GM21526 (cell line): ENCODE data around the gene PNPLA7.
"Not testable (repeated sequence)": the region's sequence is repeated elsewhere in the genome, so short reads cannot be mapped to it uniquely, and the experiment has no call there.

Experiments used
- ATAC-seq: cut with Tn5 transposase; IDR thresholded peaks from one replicate; pipeline ENCODE4 v1.9.1; 2021; ENCODE audit warnings: moderate library complexity; ENCODE audit not compliant: unreplicated experiment, low FRiP score

PNPLA7 gene

DNA sequence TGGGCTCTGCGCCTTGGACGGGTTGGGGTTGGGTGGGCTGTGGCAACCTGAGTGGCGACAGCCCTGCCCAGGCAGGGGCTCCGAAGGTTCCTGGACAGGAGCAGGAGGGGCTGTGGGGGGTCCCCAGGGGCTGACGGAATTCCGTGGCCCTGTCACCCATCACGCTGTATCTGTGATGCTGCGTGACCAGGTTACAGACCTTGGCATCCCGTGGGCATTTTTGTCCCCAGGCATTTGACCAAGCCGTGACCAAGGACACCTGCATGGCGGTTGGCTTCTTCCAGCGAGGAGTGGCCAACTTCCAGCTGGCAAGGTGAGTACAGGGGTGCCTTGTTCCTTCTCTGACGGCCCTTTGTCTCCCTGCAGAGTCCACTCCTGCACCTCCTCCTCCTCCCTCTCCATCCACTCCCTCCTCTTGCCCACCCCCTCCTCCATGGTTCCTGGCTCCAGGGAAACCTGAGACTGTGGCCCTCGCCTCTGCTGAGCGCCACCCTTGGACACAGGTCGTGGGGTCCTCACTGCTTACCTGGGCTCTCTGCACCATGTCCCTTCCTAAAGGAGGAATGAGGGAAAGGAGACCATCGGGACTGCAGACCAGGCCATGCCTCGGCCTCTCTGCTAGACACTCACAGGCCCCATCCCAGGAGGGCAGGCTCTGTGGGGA, 124.1 kb downstream of the PNPLA7 start:
- ATAC-seq: no peak

- peak; percentile 37 for ATAC-seq
These were observed 126.5 kb downstream of the PNPLA7 start for GRCh38 chr9:137423514-137424291.

- ATAC-seq: peak; percentile 70
These were observed 127.3 kb downstream of the PNPLA7 start, which contains the start of the genes EXD3 and NOXA1 for GRCh38 chr9:137422604-137423513. TSS of gene EXD3 (minus strand) at chr9:137423162. CDS start at chr9:137395357, 27,805 bp downstream. TSS of gene NOXA1 (plus strand) at chr9:137423393. CDS start at chr9:137423530, 137 bp downstream.

- ATAC-seq: peak; percentile 4
These were observed 128.2 kb downstream of the PNPLA7 start for GRCh38 chr9:137421838-137422603.

DNA sequence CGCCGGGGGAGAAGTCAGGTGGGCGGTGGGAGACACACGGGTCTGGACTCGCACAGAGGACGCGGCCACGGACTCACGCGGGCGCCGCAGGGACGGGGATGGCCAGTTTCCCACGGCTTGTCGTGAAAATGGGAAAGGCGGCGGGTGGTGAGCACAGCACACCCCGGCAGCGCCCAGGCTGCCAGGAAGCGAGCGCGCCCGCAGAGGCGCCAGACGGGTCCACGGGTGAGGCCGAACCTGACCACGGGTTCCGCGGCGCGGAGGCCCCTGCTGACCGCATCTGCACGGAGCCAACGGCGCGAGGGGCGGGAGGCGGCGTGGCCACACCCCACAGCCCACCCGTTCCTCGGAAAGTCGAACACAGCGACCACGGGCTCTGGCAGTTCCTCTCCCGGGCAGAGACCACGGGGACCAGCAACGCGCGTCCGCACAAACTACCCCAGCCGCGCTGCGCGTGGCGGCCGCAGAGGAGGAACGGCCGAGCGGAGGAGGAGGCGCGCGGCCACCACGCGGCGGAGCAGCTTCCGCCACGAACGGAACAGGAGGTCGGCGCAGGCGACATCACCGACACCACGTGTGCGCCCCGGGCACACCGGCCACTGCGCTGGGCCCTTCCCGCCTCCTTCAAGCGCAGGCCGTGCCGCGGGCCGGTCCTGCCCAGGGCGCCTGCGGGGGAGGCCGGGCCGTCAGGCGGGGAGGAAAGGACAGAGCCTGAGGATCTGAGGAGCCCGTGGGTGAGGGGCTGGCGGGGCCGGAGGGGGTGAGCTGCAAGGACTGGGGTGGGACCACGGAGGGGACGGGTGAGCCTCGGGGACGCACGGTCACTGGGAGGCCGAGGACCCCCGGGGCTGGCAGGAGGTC, 132.8 kb downstream of the PNPLA7 start:
- no peak for ATAC-seq

DNA sequence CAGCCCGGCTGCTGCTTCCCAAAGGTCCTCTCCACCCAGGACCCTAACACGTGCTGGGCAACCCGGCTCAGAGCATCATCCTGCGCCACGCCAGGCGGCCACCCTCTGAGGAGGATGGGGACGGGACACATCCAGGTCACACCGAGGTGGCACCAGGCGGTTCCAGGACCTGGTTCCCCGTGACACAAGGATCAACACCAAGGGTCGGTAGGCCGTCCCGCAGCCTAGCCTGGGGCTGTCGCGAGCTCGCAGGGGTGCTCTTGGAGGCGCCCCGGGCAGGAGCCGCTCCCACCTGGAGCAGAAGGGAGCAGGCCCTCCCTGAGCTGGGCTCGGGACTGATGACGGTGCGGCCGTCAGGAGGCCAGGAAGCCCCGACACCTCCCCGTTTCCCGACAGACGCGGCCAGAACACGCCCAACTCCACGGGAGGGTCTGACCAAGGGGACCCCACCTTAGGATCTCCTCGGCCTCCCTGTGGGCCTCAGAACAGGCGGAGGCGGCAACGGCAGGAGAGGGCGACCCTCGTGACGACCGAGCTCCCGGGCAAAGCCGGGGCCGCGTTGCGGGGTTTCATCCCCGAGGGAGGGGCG, 133.5 kb downstream of the PNPLA7 start:
- ATAC-seq: no peak

DNA sequence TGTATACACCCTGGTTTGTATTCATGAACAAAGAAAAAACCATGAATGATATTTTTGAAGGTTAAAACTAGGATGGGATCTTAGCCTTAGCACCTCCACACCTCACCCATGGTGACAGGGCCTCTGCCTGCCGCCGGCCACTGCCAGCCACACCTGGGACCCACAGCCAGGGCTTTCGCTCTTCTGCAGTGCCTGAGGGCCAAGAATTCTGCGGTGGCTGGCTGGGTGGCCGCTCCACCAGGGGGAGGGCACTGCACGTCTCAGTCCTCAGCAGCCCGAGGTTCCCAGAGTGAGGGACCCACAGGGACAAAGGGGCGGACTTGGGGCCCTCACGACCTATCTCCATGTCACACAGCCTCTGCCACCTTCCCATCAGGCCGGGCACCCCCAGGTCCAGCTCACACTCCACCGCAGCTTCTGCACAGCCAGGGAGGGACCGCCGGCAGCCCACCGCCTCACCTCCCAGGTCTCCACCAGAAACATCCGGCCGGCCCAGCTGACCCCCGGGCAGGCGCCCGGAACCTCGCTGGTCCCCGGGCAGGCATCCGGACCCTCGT, 134.1 kb downstream of the PNPLA7 start:
- ATAC-seq: no peak

GRCh38 chr9:137415451-137415850, 134.8 kb downstream of the PNPLA7 start:
- no peak for ATAC-seq

DNA sequence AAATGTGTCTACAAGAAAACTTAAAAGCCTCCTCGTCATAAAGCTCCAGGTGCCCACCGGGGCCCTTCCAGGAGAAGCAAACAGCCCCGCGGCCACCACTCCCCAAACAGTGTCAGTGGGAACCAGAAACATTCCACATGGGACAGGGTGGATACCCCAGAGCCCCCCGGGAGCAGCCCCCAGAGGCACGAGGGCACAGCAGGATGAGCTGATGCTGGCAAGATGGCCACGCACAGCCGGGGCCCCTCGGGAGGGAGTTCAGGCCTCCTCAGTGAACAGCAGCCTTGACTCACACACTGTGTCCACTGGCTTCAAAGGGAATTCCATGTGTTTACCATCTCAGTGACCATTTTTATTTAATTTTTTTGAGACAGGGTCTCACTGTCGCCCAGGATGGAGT, 137.8 kb downstream of the PNPLA7 start:
- ATAC-seq: no peak

GRCh38 chr9:137411645-137412380, 138.4 kb downstream of the PNPLA7 start:
- ATAC-seq: no peak

DNA sequence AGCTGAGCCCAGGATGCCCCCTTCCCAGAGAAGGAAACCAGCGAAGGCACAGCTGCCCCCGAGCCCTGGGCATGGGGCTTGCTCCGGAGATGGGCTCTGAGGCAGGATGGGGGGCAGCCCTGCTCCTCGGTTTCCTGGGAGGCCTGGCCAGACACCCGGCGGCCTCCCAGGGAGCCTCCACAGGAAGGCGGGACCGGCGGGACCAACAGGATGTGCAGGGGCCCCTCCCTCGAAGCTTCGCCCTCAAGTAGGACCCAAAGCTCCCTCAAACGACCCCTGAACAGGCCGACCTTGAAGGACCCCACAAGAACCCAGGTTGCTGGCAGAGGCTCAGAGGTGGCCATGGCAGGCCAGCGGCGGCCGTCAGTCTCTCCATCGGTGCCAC, 138.9 kb downstream of the PNPLA7 start:
- no peak for ATAC-seq

- ATAC-seq: no peak
These were observed 139.3 kb downstream of the PNPLA7 start for GRCh38 chr9:137410891-137411249.

GRCh38 chr9:137410236-137410890, 139.8 kb downstream of the PNPLA7 start:
- not testable (repeated sequence) for ATAC-seq
